ENCODE results near the gene ABHD16A.

ABHD16A gene

DNA sequence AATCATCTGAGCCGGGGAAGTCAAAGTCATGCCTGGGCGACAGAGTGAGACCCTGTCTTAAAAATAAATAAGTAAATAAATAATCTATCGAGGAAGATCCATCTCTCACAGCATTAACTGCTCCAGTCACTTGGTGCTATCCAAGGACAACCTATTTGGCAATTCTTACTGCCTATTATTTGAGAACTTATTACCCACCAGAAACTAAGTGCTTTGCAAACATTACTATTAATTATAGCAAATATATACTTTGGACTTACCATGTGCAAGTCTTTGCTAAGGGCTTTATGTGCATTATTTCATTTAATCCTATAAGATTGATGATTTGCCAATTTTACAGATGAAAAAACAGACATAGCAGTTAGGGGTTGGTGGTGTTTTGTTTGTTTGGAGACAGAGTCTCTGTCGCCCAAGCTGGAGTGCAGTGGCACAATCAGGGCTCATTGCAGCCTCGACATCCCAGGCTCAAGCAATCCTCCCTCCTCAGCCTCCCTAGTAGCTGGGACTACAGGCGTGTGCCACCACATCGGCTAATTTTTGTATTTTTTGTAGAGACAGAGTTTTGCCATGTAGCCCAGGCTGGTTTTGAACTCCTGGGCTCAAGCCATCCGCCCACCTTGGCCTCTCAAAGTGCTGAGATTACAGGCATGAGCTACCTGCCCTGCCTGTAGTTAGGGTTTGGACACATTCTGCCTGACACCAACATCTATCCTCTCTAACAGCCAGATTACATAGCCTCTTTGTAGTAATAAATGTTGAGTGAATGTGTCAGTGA lies 48.4 kb downstream of the ABHD16A start:
- no peaks in the 10 kb centered on the region for H3K27me3 ChIP-seq (ENCODE audit: insufficient read depth, low read depth)
- no peak overlapping the region for H3K4me3 ChIP-seq (IDR thresholded peaks at IDR 0.05; ENCODE audit: insufficient read depth, low read depth, low read length)
- H4K20me1 ChIP-seq (ENCODE audit: insufficient read depth) = no peaks in the 10 kb centered on the region
- H3K36me3 ChIP-seq (ENCODE audit: insufficient read depth) = no peaks in the 10 kb centered on the region
- H3K9ac ChIP-seq = no peak overlapping the region
- TF ChIP-seq, protein P1, sequence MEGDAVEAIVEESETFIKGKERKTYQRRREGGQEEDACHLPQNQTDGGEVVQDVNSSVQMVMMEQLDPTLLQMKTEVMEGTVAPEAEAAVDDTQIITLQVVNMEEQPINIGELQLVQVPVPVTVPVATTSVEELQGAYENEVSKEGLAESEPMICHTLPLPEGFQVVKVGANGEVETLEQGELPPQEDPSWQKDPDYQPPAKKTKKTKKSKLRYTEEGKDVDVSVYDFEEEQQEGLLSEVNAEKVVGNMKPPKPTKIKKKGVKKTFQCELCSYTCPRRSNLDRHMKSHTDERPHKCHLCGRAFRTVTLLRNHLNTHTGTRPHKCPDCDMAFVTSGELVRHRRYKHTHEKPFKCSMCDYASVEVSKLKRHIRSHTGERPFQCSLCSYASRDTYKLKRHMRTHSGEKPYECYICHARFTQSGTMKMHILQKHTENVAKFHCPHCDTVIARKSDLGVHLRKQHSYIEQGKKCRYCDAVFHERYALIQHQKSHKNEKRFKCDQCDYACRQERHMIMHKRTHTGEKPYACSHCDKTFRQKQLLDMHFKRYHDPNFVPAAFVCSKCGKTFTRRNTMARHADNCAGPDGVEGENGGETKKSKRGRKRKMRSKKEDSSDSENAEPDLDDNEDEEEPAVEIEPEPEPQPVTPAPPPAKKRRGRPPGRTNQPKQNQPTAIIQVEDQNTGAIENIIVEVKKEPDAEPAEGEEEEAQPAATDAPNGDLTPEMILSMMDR (conservative IDR thresholded peaks at IDR 0.05; ENCODE audit: low read depth, low read length) = no peak
- peaks cover 30% of the 10 kb centered on the region for H3K79me2 ChIP-seq (ENCODE audit: insufficient read depth, low read depth)
- no peak overlapping the region for H3K27ac ChIP-seq
- H2AFZ ChIP-seq (ENCODE audit: low read depth) = no peak overlapping the region
- H3K4me2 ChIP-seq = no peak overlapping the region
- peaks cover 24% of the 10 kb centered on the region for H3K4me1 ChIP-seq (ENCODE audit: low read depth, poor library complexity, severe bottlenecking)

- TF ChIP-seq, protein P1 (conservative IDR thresholded peaks at IDR 0.05; ENCODE audit: low read depth, low read length) = peak; percentile 32
- peaks cover 15% of the 10 kb centered on the region for H3K4me1 ChIP-seq (ENCODE audit: low read depth, poor library complexity, severe bottlenecking)
- H3K36me3 ChIP-seq (ENCODE audit: insufficient read depth) = no peaks in the 10 kb centered on the region; the same call in 1 of the 2 replicates
These were observed 50.0 kb downstream of the ABHD16A start for GRCh38 chr6:31652925-31653724.

DNA sequence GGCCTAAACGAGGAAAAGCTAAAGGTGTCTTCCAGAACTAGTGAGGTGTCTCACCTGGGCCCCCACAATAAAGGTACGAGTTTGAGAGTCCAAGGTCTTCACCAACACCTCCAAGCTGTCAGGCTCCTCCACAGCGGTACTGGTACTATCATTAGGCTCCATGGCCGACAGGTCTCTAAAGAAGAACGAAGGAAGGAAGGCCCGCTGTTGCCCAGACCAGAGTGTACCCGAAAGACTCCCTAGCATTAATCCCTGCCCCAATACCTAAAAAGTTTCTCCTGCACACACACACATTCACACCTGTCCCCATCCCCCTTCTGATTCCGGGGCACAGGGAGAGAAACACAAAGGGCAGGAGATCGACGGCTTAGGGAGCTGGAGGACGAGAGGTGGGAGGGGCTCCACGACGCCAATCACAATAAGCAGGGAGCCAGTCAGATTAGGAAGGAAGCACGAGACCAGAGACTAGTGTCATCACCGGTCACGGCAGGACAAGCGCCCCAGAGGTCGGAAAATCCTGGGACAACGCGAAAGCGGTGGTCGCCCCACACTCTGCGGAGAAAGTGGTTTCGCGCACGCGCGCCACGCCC lies 51.4 kb downstream of the ABHD16A start:
- TF ChIP-seq, protein P1 (conservative IDR thresholded peaks at IDR 0.05; ENCODE audit: low read depth, low read length) = no peak
- no peaks in the 10 kb centered on the region for H4K20me1 ChIP-seq (ENCODE audit: insufficient read depth)
- peaks cover 3% of the 10 kb centered on the region; the same call in 1 of the 2 replicates for H3K36me3 ChIP-seq (ENCODE audit: insufficient read depth)
- peak overlapping the region; percentile 75; the same call in 1 of the 2 replicates for H3K27ac ChIP-seq
- H3K4me2 ChIP-seq = peak overlapping the region; percentile 63
- peaks cover 23% of the 10 kb centered on the region for H3K79me2 ChIP-seq (ENCODE audit: insufficient read depth, low read depth)
- peak overlapping the region; percentile 72; the same call in 1 of the 2 replicates for H2AFZ ChIP-seq (ENCODE audit: low read depth)
- no peaks in the 10 kb centered on the region for H3K27me3 ChIP-seq (ENCODE audit: insufficient read depth, low read depth)
- peak overlapping the region; percentile 37 for H3K4me3 ChIP-seq (IDR thresholded peaks at IDR 0.05; ENCODE audit: insufficient read depth, low read depth, low read length)
- peaks cover 15% of the 10 kb centered on the region for H3K4me1 ChIP-seq (ENCODE audit: low read depth, poor library complexity, severe bottlenecking)
- peak overlapping the region; percentile 73; the same call in 1 of the 2 replicates for H3K9ac ChIP-seq

More at GRCh38 chr6:31652925-31653724, 50.0 kb downstream of the ABHD16A start:
- Histone ChIP-seq H3K4me2 (peak overlapping the region; percentile 63), H4K20me1 (ENCODE audit: insufficient read depth) (no peaks in the 10 kb centered on the region), H3K4me3 (IDR thresholded peaks at IDR 0.05; ENCODE audit: insufficient read depth, low read depth, low read length) (no peak overlapping the region), H3K27ac (peak overlapping the region; percentile 75), H2AFZ (ENCODE audit: low read depth) (peak overlapping the region; percentile 72), H3K9ac (peak overlapping the region; percentile 73; the same call in 1 of the 2 replicates), H3K27me3 (ENCODE audit: insufficient read depth, low read depth) (no peaks in the 10 kb centered on the region), H3K79me2 (ENCODE audit: insufficient read depth, low read depth) (peaks cover 23% of the 10 kb centered on the region)

DNA sequence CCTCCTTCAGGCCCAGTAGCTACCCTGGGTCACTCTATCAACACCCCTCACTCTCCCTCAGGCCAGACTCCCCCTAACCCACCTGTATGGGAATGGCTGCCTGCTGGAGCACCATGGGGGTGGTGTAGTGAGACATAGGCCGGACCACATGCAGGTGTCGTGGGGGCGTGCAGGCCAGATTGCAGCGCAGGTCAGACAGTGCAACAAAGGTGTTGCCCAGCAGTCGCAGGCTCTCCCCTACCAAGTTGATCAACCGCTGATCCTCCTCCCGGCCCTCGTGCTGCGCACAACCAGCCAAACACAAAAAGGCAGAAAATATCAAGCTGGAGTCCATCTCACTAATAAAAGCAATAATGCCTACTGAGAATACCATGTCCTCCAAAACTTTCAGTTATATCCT lies 57.8 kb downstream of the ABHD16A start:
- peaks cover 3% of the 10 kb centered on the region; the same call in 1 of the 2 replicates for H3K36me3 ChIP-seq (ENCODE audit: insufficient read depth)
- no peaks in the 10 kb centered on the region for H4K20me1 ChIP-seq (ENCODE audit: insufficient read depth)
- TF ChIP-seq, protein P1 (conservative IDR thresholded peaks at IDR 0.05; ENCODE audit: low read depth, low read length) = no peak

More for the DNA sequence above, 57.8 kb downstream of the ABHD16A start:
- Histone ChIP-seq H3K9ac (no peak overlapping the region), H3K27me3 (ENCODE audit: insufficient read depth, low read depth) (no peaks in the 10 kb centered on the region), H3K4me3 (IDR thresholded peaks at IDR 0.05; ENCODE audit: insufficient read depth, low read depth, low read length) (no peak overlapping the region), H3K27ac (no peak overlapping the region), H3K4me1 (ENCODE audit: low read depth, poor library complexity, severe bottlenecking) (peaks cover 3% of the 10 kb centered on the region), H3K4me2 (no peak overlapping the region), H3K79me2 (ENCODE audit: insufficient read depth, low read depth) (peaks cover 8% of the 10 kb centered on the region; the same call in 1 of the 2 replicates), H2AFZ (ENCODE audit: low read depth) (no peak overlapping the region)

All from KMS-11 (cell line).